ENCODE data around the gene TMEM135. TPM values are rescaled to one million over a fixed set of nuclear protein-coding genes. Genes with fewer than 3 reads are reported as not detected.

Gene TMEM135
- total RNA-seq, 1 experiment from 2014 or later = 95.2 TPM

- no peak for TF ChIP-seq CTCF (IDR thresholded peaks at IDR 0.05; ENCODE audit: insufficient read depth in 1 of 2, low read depth in 1 of 2, low read length in 1 of 2, severe bottlenecking in 1 of 2, unreplicated experiment in 1 of 2)
- Mint-ChIP-seq H3K4me1 (ENCODE audit: low read depth, unreplicated experiment) (peaks cover 51% of the 10 kb centered on the region), H3K4me3 (ENCODE audit: unreplicated experiment) (peak overlapping the region; percentile 97), H3K36me3 (ENCODE audit: insufficient read depth, unreplicated experiment) (peaks cover 17% of the 10 kb centered on the region), H3K27ac (ENCODE audit: unreplicated experiment) (peak overlapping the region; percentile 81), H3K9me3 (ENCODE audit: unreplicated experiment) (no peaks in the 10 kb centered on the region), H3K27me3 (ENCODE audit: insufficient read depth, unreplicated experiment) (no peaks in the 10 kb centered on the region)
- Histone ChIP-seq H3K4me1 (peaks cover 13% of the 10 kb centered on the region), H3K27me3 (replicated peaks; ENCODE audit: control insufficient read depth, insufficient read depth, low read length) (no peaks in the 10 kb centered on the region), H3K9me3 (no peaks in the 10 kb centered on the region), H3K36me3 (ENCODE audit: control insufficient read depth, insufficient read depth, low read length) (no peaks in the 10 kb centered on the region), H3K4me3 (ENCODE audit: low read depth, low read length) (peak overlapping the region; percentile 83; the same call in 1 of the 2 replicates)
- BruUV-seq (replicated peaks) = no TSS peak
- ChIA-PET POLR2A (no interaction called here), CTCF (interaction anchor here (0.6 to 2.6 kb wide), 3 partner anchors 8 to 97 kb away, joined by 8 to 25 read pairs (median 15); no protein-coding TSS in a partner anchor)
- intact Hi-C loops (cut with micrococcal nuclease; ENCODE audit: unreplicated experiment) = loop anchor here (2.0 to 5.0 kb wide), 4 partner anchors 35 to 256 kb away; no protein-coding TSS in a partner anchor
- no peak for DNase-seq
Measured at GRCh38 chr11:87035976-87036583, 1.7 kb upstream of the TMEM135 start.

GRCh38 chr11:87036756-87037449 is 831 bp upstream of the TMEM135 start:
- intact Hi-C loops (cut with micrococcal nuclease; ENCODE audit: unreplicated experiment) = loop anchor here (1.0 to 5.0 kb wide), 5 partner anchors 36 to 255 kb away; no protein-coding TSS in a partner anchor
- Histone ChIP-seq H3K36me3 (ENCODE audit: control insufficient read depth, insufficient read depth, low read length) (no peaks in the 10 kb centered on the region), H3K9me3 (no peaks in the 10 kb centered on the region), H3K4me1 (peaks cover 11% of the 10 kb centered on the region), H3K27me3 (replicated peaks; ENCODE audit: control insufficient read depth, insufficient read depth, low read length) (no peaks in the 10 kb centered on the region), H3K4me3 (ENCODE audit: low read depth, low read length) (peak overlapping the region; percentile 83)
- no peaks in the 10 kb centered on the region for H3K27me3 Mint-ChIP-seq (ENCODE audit: insufficient read depth, unreplicated experiment)
- H3K9me3 Mint-ChIP-seq (ENCODE audit: unreplicated experiment) = no peaks in the 10 kb centered on the region
- no peak for TF ChIP-seq CTCF (IDR thresholded peaks at IDR 0.05; ENCODE audit: insufficient read depth in 1 of 2, low read depth in 1 of 2, low read length in 1 of 2, severe bottlenecking in 1 of 2, unreplicated experiment in 1 of 2)
- BruUV-seq (replicated peaks) = TSS peak; percentile 81
- peak overlapping the region; percentile 81 for H3K27ac Mint-ChIP-seq (ENCODE audit: unreplicated experiment)
- H3K36me3 Mint-ChIP-seq (ENCODE audit: insufficient read depth, unreplicated experiment) = peaks cover 17% of the 10 kb centered on the region
- H3K4me3 Mint-ChIP-seq (ENCODE audit: unreplicated experiment) = peak overlapping the region; percentile 97
- CTCF ChIA-PET = interaction anchor here (0.6 to 2.6 kb wide), 13 partner anchors 21 to 98 kb away, joined by 3 to 33 read pairs (median 8); partner anchors contain the start of gene FZD4
- peak; percentile 72 to 77 for DNase-seq
- POLR2A ChIA-PET = interaction anchor here (0.8 to 2.0 kb wide), 8 partner anchors 31 to 98 kb away, joined by 3 to 33 read pairs (median 6); partner anchors contain the start of gene FZD4
- peaks cover 52% of the 10 kb centered on the region for H3K4me1 Mint-ChIP-seq (ENCODE audit: low read depth, unreplicated experiment)

- Mint-ChIP-seq H3K36me3 (ENCODE audit: insufficient read depth, unreplicated experiment) (peaks cover 24% of the 10 kb centered on the region), H3K9me3 (ENCODE audit: unreplicated experiment) (no peaks in the 10 kb centered on the region), H3K4me3 (ENCODE audit: unreplicated experiment) (peak overlapping the region; percentile 97), H3K27ac (ENCODE audit: unreplicated experiment) (peak overlapping the region; percentile 81), H3K4me1 (ENCODE audit: low read depth, unreplicated experiment) (peaks cover 59% of the 10 kb centered on the region), H3K27me3 (ENCODE audit: insufficient read depth, unreplicated experiment) (no peaks in the 10 kb centered on the region)
- no peak for DNase-seq
- H3K4me3 ChIP-seq (ENCODE audit: low read depth, low read length) = peak overlapping the region; percentile 83
- no peak for TF ChIP-seq CTCF (IDR thresholded peaks at IDR 0.05; ENCODE audit: insufficient read depth in 1 of 2, low read depth in 1 of 2, low read length in 1 of 2, severe bottlenecking in 1 of 2, unreplicated experiment in 1 of 2)
- no peaks in the 10 kb centered on the region for H3K27me3 ChIP-seq (replicated peaks; ENCODE audit: control insufficient read depth, insufficient read depth, low read length)
- BruUV-seq (replicated peaks) = TSS peak; percentile 60
- POLR2A ChIA-PET = interaction anchor here (0.6 to 2.0 kb wide), 23 partner anchors 9 to 1981 kb away, joined by 3 to 33 read pairs (median 5); partner anchors contain the start of gene FZD4
- no peaks in the 10 kb centered on the region for H3K9me3 ChIP-seq
- CTCF ChIA-PET = interaction anchor here (0.6 to 2.6 kb wide), 20 partner anchors 18 to 1250 kb away, joined by 3 to 33 read pairs (median 6); partner anchors contain the start of gene FZD4
- no peaks in the 10 kb centered on the region for H3K36me3 ChIP-seq (ENCODE audit: control insufficient read depth, insufficient read depth, low read length)
- intact Hi-C loops (cut with micrococcal nuclease; ENCODE audit: unreplicated experiment) = loop anchor here (5.0 kb wide), 1 partner anchor 254 kb away; no protein-coding TSS in a partner anchor
- peaks cover 12% of the 10 kb centered on the region for H3K4me1 ChIP-seq
Measured at GRCh38 chr11:87038235-87038977, 672 bp downstream of the TMEM135 start.
